ENCODE data around the gene GABRB2. TPM values are rescaled to one million over a fixed set of nuclear protein-coding genes. Genes with fewer than 3 reads are reported as not detected.

Gene GABRB2
- total RNA-seq, 1 experiment from 2014 or later, result not detected

DNA sequence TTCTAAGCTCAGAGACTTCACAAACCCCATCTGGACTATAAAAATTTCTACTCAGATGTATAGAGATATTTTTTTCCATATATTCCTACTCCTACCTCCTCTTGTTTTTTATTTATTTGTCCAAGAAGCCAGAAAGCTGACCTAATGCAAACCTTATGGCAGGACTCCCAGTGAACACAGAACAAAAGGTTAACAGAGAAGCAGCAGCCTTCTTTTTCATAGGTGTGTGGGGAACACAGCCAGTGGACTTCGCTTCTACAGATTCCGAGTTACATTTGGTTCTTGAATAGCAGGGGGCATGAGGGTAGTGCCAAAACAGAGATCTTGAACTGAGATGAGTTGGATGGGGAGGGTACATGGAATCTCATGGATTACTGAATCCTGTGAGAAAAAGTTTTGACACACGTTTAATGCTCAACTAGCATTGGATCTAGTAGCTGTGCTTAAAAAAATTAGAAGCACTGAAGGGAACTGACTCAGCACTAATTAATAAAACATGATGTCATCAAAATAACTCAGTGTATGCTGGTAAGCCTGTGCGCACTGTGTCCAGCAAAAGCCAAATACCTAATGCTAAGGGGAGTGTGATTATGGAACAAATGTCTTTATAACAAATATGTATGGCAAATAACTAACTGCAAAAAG, 240.1 kb downstream of the GABRB2 start:
- Histone ChIP-seq H3K36me3 (ENCODE audit: control insufficient read depth, insufficient read depth, low read length) (no peaks in the 10 kb centered on the region), H3K4me1 (ENCODE audit: control insufficient read depth, insufficient read depth, low read length) (no peaks in the 10 kb centered on the region), H3K27ac (ENCODE audit: low read length) (no peak overlapping the region), H3K9me3 (ENCODE audit: control insufficient read depth, insufficient read depth, low read depth, low read length) (no peaks in the 10 kb centered on the region), H3K27me3 (ENCODE audit: control insufficient read depth, insufficient read depth, low read length) (no peaks in the 10 kb centered on the region), H3K4me3 (ENCODE audit: low read depth in 2 of 2, low read length in 2 of 2) (no peak overlapping the region)
- TF ChIP-seq SIN3A (IDR thresholded peaks at IDR 0.05; ENCODE audit: borderline replicate concordance, insufficient read depth, low read depth, low read length), result no peak
- TF ChIP-seq POLR2AphosphoS5 (IDR thresholded peaks at IDR 0.05; ENCODE audit: low read depth, low read length), result no peak
- TF ChIP-seq, protein P1, sequence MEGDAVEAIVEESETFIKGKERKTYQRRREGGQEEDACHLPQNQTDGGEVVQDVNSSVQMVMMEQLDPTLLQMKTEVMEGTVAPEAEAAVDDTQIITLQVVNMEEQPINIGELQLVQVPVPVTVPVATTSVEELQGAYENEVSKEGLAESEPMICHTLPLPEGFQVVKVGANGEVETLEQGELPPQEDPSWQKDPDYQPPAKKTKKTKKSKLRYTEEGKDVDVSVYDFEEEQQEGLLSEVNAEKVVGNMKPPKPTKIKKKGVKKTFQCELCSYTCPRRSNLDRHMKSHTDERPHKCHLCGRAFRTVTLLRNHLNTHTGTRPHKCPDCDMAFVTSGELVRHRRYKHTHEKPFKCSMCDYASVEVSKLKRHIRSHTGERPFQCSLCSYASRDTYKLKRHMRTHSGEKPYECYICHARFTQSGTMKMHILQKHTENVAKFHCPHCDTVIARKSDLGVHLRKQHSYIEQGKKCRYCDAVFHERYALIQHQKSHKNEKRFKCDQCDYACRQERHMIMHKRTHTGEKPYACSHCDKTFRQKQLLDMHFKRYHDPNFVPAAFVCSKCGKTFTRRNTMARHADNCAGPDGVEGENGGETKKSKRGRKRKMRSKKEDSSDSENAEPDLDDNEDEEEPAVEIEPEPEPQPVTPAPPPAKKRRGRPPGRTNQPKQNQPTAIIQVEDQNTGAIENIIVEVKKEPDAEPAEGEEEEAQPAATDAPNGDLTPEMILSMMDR (IDR thresholded peaks at IDR 0.05), result no peak
- TF ChIP-seq TCF7L2 (IDR thresholded peaks at IDR 0.05; ENCODE audit: low read depth, low read length), result no peak
- TF ChIP-seq REST (IDR thresholded peaks at IDR 0.05; ENCODE audit: insufficient read depth in 1 of 2, low read depth in 2 of 2, low read length in 1 of 2), result no peak
- intact Hi-C loops (cut with micrococcal nuclease; ENCODE audit: unreplicated experiment) (no loop called here), in situ Hi-C loops (cut with HindIII; ENCODE audit: low pct_unique_long_range_greater_than_20kb, low sequenced_read_pairs) (no loop called here)
- CTCF ChIA-PET, result no interaction called here
- BruUV-seq (replicated peaks), result no TSS peak
- no peak for ATAC-seq
- POLR2A ChIA-PET, result no interaction called here
- DNase-seq (ENCODE audit: low read depth, low spot score), result no peak

DNA sequence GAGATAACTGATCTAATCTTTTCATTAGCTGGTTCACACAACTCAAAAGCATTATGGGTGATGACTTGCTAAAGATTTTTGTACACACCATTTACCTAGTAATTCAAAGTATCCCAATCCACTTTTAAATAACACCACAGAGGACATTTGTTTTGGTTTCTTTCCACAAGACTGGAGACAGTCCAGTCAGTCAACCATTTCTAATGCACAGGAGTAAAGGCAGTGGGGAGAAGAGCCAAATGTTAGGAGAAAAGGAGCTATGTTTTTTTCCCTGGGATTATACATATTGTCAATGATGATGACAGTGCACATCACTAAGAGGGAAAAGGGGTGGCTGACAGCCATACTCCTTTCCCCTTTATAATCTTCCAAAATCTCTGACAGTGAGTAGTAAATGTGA, 240.9 kb downstream of the GABRB2 start:
- POLR2A ChIA-PET, result no interaction called here
- no peaks in the 10 kb centered on the region for H3K9me3 ChIP-seq (ENCODE audit: control insufficient read depth, insufficient read depth, low read depth, low read length)
- H3K27me3 ChIP-seq (ENCODE audit: control insufficient read depth, insufficient read depth, low read length), result no peaks in the 10 kb centered on the region
- no peak for TF ChIP-seq POLR2AphosphoS5 (IDR thresholded peaks at IDR 0.05; ENCODE audit: low read depth, low read length)
- TF ChIP-seq SIN3A (IDR thresholded peaks at IDR 0.05; ENCODE audit: borderline replicate concordance, insufficient read depth, low read depth, low read length), result no peak
- TF ChIP-seq REST (IDR thresholded peaks at IDR 0.05; ENCODE audit: insufficient read depth in 1 of 2, low read depth in 2 of 2, low read length in 1 of 2), result no peak
- TF ChIP-seq, protein P1 (IDR thresholded peaks at IDR 0.05), result no peak
- TF ChIP-seq TCF7L2 (IDR thresholded peaks at IDR 0.05; ENCODE audit: low read depth, low read length), result no peak
- in situ Hi-C loops (cut with HindIII; ENCODE audit: low pct_unique_long_range_greater_than_20kb, low sequenced_read_pairs) (no loop called here), intact Hi-C loops (cut with micrococcal nuclease; ENCODE audit: unreplicated experiment) (no loop called here)
- BruUV-seq (replicated peaks), result no TSS peak
- ATAC-seq (no peak), DNase-seq (ENCODE audit: low read depth, low spot score) (no peak)
- H3K4me3 ChIP-seq (ENCODE audit: low read depth in 2 of 2, low read length in 2 of 2), result no peak overlapping the region
- H3K36me3 ChIP-seq (ENCODE audit: control insufficient read depth, insufficient read depth, low read length), result no peaks in the 10 kb centered on the region
- no peak overlapping the region for H3K27ac ChIP-seq (ENCODE audit: low read length)
- no peaks in the 10 kb centered on the region for H3K4me1 ChIP-seq (ENCODE audit: control insufficient read depth, insufficient read depth, low read length)
- CTCF ChIA-PET, result no interaction called here

All from Panc1 (cell line).